GM12873 (cell line): ENCODE results near the gene POU2F2.

Experiments
- CTCF ChIP-seq: IDR thresholded peaks from 2 replicates; pipeline ENCODE4 v1.5.1; 2012; ENCODE audit warnings: low read depth, mild to moderate bottlenecking, moderate library complexity, low read length, control low read depth; ENCODE audit not compliant: insufficient read depth; ENCODE audit errors: missing control alignments

The POU2F2 gene

GRCh38 chr19:42069619-42070351, 62.5 kb downstream of the POU2F2 start, which contains the start of gene GRIK5:
Gene GRIK5, minus strand, starts transcription at chr19:42070206. Its CDS starts 4,436 bp downstream, at chr19:42065770.
- TF ChIP-seq CTCF = no peak

- no peak for TF ChIP-seq CTCF
These were observed 63.3 kb downstream of the POU2F2 start for GRCh38 chr19:42068756-42069571.

- TF ChIP-seq CTCF = no peak
These were observed 63.9 kb downstream of the POU2F2 start for GRCh38 chr19:42068361-42068755.

- TF ChIP-seq CTCF = no peak
These were observed 64.8 kb downstream of the POU2F2 start for GRCh38 chr19:42067315-42067888.

GRCh38 chr19:42066075-42066754, 66.0 kb downstream of the POU2F2 start:
- TF ChIP-seq CTCF = no peak

- no peak for TF ChIP-seq CTCF
These were observed 66.7 kb downstream of the POU2F2 start for GRCh38 chr19:42065511-42065910.
